NCI-H2196 treated with DMSO at 0.1 percent for 48 hours (cell line): Measurements from ENCODE around the gene ASIC3.

ENCODE experiments used
- DNase-seq: peaks from one replicate; lab custom pipeline; 2025; ENCODE audit not compliant: unreplicated experiment; lab: John Stamatoyannopoulos, UW

ASIC3 gene

GRCh38 chr7:151085329-151085690 lies 37.0 kb downstream of the ASIC3 start:
- DNase-seq: no peak

- DNase-seq: peak; percentile 53
Measured at GRCh38 chr7:151085691-151086620, 37.6 kb downstream of the ASIC3 start, which contains the start of gene AGAP3. Gene AGAP3, plus strand, starts transcription at chr7:151086475. Its CDS starts 267 bp downstream, at chr7:151086742.

GRCh38 chr7:151086802-151087244 lies 38.5 kb downstream of the ASIC3 start:
- DNase-seq: no peak

GRCh38 chr7:151087245-151088018 lies 39.1 kb downstream of the ASIC3 start:
- DNase-seq: no peak

- DNase-seq: no peak
Measured at GRCh38 chr7:151088019-151088855, 39.9 kb downstream of the ASIC3 start.

- no peak for DNase-seq
Measured at GRCh38 chr7:151088856-151089699, 40.7 kb downstream of the ASIC3 start.

GRCh38 chr7:151089893-151090730 lies 41.8 kb downstream of the ASIC3 start:
- DNase-seq: no peak

GRCh38 chr7:151091003-151091402 lies 42.7 kb downstream of the ASIC3 start:
- no peak for DNase-seq

- no peak for DNase-seq
Measured at GRCh38 chr7:151091431-151091830, 43.1 kb downstream of the ASIC3 start.

GRCh38 chr7:151091988-151092387 lies 43.7 kb downstream of the ASIC3 start:
- no peak for DNase-seq

GRCh38 chr7:151093748-151094147 lies 45.4 kb downstream of the ASIC3 start:
- DNase-seq: no peak

- no peak for DNase-seq
Measured at GRCh38 chr7:151094675-151095074, 46.3 kb downstream of the ASIC3 start.

GRCh38 chr7:151095123-151095797 lies 46.9 kb downstream of the ASIC3 start:
- no peak for DNase-seq

- no peak for DNase-seq
Measured at GRCh38 chr7:151095828-151096475, 47.6 kb downstream of the ASIC3 start.

- DNase-seq: no peak
Measured at GRCh38 chr7:151099486-151100211, 51.3 kb downstream of the ASIC3 start.

- DNase-seq: no peak
Measured at GRCh38 chr7:151100921-151101320, 52.6 kb downstream of the ASIC3 start.

GRCh38 chr7:151101621-151102396 lies 53.5 kb downstream of the ASIC3 start:
- no peak for DNase-seq
